KMS-11 (cell line): Measurements from ENCODE around the gene HLF.

Experiments used
- H2AFZ ChIP-seq: fragments of 200-600 bp; sonication (generic); 2 replicates; pipeline ENCODE4 v1.6.1; 2016; ENCODE audit warnings: antibody characterized with exemption, mixed run types, low read depth
- H3K27ac ChIP-seq: fragments of 200-600 bp; sonication (generic); 2 replicates; pipeline ENCODE4 v1.6.1; 2016; ENCODE audit warnings: mild to moderate bottlenecking, mixed run types
- H3K27me3 ChIP-seq: fragments of 200-600 bp; sonication (generic); 2 replicates; pipeline ENCODE4 v1.6.1; 2017; ENCODE audit warnings: mild to moderate bottlenecking, low read depth, mixed run types, moderate library complexity; ENCODE audit not compliant: insufficient read depth
- H3K36me3 ChIP-seq: fragments of 200-600 bp; sonication (generic); 2 replicates; pipeline ENCODE4 v1.6.1; 2017; ENCODE audit warnings: mild to moderate bottlenecking, mixed run types; ENCODE audit not compliant: insufficient read depth
- H3K4me1 ChIP-seq: fragments of 200-600 bp; sonication (generic); 2 replicates; pipeline ENCODE4 v1.6.1; 2016; ENCODE audit warnings: mild to moderate bottlenecking, low read depth, mixed run types; ENCODE audit not compliant: poor library complexity, severe bottlenecking
- H3K4me2 ChIP-seq: fragments of 200-600 bp; sonication (generic); 2 replicates; pipeline ENCODE4 v1.7.0; 2016; ENCODE audit warnings: mild to moderate bottlenecking, mixed run types
- H3K4me3 ChIP-seq: fragments of 200-600 bp; sonication (generic); IDR thresholded peaks from 2 replicates; pipeline ENCODE4 v1.6.1; 2017; ENCODE audit warnings: low read depth, low read length, mixed read lengths; ENCODE audit not compliant: insufficient read depth
- H3K79me2 ChIP-seq: fragments of 200-600 bp; sonication (generic); 2 replicates; pipeline ENCODE4 v1.6.1; 2016; ENCODE audit warnings: low read depth, mixed run types; ENCODE audit not compliant: insufficient read depth
- H3K9ac ChIP-seq: fragments of 200-600 bp; sonication (generic); 2 replicates; pipeline ENCODE4 v1.6.1; 2016; ENCODE audit warnings: mild to moderate bottlenecking, mixed run types
- H4K20me1 ChIP-seq: fragments of 200-600 bp; sonication (generic); 2 replicates; pipeline ENCODE4 v1.6.1; 2016; ENCODE audit warnings: mild to moderate bottlenecking, mixed run types; ENCODE audit not compliant: insufficient read depth
- TF ChIP-seq, protein P1 (sequence below): fragments of 200-600 bp; sonication (generic); conservative IDR thresholded peaks from 2 replicates; pipeline ENCODE4 v1.6.1; 2017; ENCODE audit warnings: low read depth, mild to moderate bottlenecking, antibody characterized with exemption, low read length, moderate library complexity, mixed read lengths

The HLF gene

DNA sequence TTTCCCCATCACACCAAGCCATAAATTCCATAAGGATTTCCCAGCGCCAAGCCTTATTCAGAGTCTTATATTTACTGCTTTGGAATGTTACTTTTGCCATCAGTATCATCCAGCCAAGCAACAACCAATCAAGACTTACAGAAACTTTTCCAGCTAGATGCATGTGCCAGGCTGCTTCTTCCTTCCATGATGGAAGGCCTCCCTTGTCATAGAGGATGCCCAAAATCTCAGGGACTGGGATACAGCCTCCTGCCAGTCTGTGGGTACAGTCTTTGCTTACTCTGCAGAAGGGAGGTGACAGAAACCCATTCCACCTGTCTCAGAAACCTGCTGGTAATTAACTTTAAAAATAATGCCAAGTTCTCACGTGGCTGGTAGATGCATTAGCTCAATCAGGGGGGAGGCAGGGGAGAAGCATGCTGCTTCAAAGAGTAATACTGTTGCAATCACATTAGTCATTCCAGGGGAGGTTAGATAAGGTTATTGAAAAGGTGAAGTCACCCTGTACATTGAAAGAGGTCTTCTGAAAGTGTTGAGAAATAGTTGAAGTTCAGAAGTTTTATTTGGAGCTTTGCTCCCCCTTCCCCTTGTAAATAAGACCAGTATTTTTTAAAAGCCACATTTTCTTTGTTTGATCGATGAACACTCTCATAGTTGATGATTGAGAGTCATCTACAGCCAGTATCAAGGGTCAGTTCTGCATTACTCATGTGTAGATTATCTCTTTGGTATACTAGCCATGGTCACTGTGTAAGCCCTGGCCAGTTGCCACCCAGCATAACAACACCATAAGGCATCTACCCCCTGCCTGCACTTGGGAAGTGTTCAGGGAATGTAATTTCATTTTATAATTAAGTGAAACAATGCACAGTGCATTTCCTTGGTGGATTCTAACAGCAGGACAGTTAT is 22.2 kb downstream of the HLF start:
- H3K4me3 ChIP-seq, result no peak overlapping the region
- H2AFZ ChIP-seq, result no peak overlapping the region
- H3K4me2 ChIP-seq, result no peak overlapping the region
- no peak overlapping the region for H3K9ac ChIP-seq
- no peak overlapping the region for H3K27ac ChIP-seq
- no peaks in the 10 kb centered on the region for H3K36me3 ChIP-seq
- H3K79me2 ChIP-seq, result no peaks in the 10 kb centered on the region
- H3K4me1 ChIP-seq, result no peaks in the 10 kb centered on the region
- no peaks in the 10 kb centered on the region for H3K27me3 ChIP-seq
- TF ChIP-seq, protein P1, sequence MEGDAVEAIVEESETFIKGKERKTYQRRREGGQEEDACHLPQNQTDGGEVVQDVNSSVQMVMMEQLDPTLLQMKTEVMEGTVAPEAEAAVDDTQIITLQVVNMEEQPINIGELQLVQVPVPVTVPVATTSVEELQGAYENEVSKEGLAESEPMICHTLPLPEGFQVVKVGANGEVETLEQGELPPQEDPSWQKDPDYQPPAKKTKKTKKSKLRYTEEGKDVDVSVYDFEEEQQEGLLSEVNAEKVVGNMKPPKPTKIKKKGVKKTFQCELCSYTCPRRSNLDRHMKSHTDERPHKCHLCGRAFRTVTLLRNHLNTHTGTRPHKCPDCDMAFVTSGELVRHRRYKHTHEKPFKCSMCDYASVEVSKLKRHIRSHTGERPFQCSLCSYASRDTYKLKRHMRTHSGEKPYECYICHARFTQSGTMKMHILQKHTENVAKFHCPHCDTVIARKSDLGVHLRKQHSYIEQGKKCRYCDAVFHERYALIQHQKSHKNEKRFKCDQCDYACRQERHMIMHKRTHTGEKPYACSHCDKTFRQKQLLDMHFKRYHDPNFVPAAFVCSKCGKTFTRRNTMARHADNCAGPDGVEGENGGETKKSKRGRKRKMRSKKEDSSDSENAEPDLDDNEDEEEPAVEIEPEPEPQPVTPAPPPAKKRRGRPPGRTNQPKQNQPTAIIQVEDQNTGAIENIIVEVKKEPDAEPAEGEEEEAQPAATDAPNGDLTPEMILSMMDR, result no peak
- no peaks in the 10 kb centered on the region for H4K20me1 ChIP-seq

- TF ChIP-seq, protein P1, result no peak
- Histone ChIP-seq H3K4me2 (no peak overlapping the region), H3K79me2 (no peaks in the 10 kb centered on the region)
Observed at GRCh38 chr17:55288356-55289105, 23.8 kb downstream of the HLF start.

DNA sequence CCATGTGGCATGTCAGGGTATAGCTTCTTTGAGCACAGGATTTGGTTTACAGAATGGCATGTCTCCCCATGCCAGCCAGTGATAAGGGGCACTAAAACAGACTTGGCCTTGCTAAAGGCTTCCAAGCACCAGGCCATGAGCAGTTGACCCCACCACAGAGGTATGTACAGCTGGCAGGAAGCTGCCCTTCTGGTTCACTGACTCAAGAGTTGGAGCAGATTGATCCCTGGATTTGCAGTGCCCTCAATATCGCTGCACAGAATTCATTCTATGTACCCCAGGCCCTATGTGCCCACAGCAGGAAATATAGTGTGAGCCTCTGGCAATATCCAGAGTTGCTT is 24.3 kb downstream of the HLF start:
- Histone ChIP-seq H3K27ac (no peak overlapping the region), H3K9ac (no peak overlapping the region), H3K36me3 (no peaks in the 10 kb centered on the region), H2AFZ (no peak overlapping the region), H4K20me1 (no peaks in the 10 kb centered on the region), H3K79me2 (no peaks in the 10 kb centered on the region), H3K4me3 (no peak overlapping the region), H3K27me3 (no peaks in the 10 kb centered on the region), H3K4me2 (no peak overlapping the region), H3K4me1 (no peaks in the 10 kb centered on the region)
- TF ChIP-seq, protein P1, result no peak

More at GRCh38 chr17:55288356-55289105, 23.8 kb downstream of the HLF start:
- H3K36me3 ChIP-seq, result no peaks in the 10 kb centered on the region
- H2AFZ ChIP-seq, result no peak overlapping the region
- no peaks in the 10 kb centered on the region for H3K4me1 ChIP-seq
- no peaks in the 10 kb centered on the region for H3K27me3 ChIP-seq
- no peaks in the 10 kb centered on the region for H4K20me1 ChIP-seq
- no peak overlapping the region for H3K27ac ChIP-seq
- no peak overlapping the region for H3K4me3 ChIP-seq
- H3K9ac ChIP-seq, result no peak overlapping the region

DNA sequence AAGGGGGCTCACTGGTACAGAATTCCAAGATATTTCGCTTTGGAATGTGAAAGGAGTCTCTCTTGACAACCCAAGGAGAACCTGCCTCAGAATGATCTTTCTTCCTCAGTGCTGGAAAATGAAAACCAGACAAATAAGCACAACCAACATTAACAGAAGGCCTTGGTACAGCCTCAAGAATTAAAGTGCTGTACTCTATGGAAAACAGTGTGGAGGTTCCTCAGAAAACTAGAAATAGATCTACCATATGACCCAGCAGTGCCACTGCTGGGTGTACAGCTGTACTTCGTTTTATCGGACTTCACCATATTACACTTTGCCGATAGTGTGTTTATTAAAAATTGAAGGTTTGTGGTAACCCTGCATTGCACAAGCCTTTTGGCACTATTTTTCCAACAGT is 25.2 kb downstream of the HLF start:
- Histone ChIP-seq H3K4me3 (no peak overlapping the region), H3K27me3 (no peaks in the 10 kb centered on the region), H3K4me2 (no peak overlapping the region), H3K27ac (no peak overlapping the region), H3K36me3 (no peaks in the 10 kb centered on the region), H4K20me1 (no peaks in the 10 kb centered on the region), H3K4me1 (no peaks in the 10 kb centered on the region), H2AFZ (no peak overlapping the region), H3K79me2 (no peaks in the 10 kb centered on the region), H3K9ac (no peak overlapping the region)
- TF ChIP-seq, protein P1, result no peak
